HG02970 (cell line): ENCODE measurements around the gene ARID5B.

Experiments used
- ATAC-seq: cut with Tn5 transposase; IDR thresholded peaks from one replicate; pipeline ENCODE4 v1.9.1; 2021; ENCODE audit warnings: mild to moderate bottlenecking, moderate library complexity, moderate number of reproducible peaks; ENCODE audit not compliant: unreplicated experiment, low FRiP score

ARID5B gene

GRCh38 chr10:62082729-62083411 lies 181.4 kb downstream of the ARID5B start:
- ATAC-seq: no peak

DNA sequence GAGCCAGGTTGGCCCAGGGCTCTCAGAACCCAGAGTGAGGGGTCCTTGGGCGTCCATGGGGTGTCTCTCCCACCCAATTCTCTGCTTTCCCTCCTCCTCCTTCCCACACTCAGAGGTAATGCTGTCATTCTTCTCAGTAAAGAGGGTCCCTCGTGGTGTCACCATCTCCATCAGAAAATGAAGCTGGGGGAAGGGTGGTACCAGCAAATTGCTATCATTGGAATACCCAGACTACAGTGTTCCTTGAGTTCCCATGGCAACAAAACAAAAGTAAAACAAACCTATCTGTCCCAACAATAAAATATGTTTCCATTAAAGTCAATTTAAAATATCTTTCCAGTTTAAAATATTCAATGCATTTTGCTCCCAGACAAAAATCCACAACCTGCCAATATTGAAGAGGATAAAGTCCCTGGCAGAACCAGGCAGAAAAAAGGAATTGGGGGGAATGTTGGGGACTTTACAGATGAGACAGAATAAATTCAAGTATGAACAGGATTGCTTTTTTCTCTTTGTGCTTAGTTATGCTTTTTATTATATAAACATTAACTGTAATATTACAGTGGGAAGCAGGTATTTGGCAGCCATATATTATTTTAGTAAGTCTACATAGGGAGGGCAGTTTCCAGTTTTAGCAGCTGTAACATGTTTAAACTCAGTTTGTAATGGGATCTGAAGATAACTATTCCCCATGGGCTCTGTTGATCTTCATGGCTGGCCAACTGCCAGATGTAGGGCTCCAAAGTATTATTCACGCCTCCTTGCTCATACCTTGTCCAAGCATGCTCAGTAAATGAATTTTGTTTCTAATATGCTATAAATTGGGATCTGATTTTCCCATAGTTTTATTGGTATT lies 182.1 kb downstream of the ARID5B start:
- no peak for ATAC-seq

DNA sequence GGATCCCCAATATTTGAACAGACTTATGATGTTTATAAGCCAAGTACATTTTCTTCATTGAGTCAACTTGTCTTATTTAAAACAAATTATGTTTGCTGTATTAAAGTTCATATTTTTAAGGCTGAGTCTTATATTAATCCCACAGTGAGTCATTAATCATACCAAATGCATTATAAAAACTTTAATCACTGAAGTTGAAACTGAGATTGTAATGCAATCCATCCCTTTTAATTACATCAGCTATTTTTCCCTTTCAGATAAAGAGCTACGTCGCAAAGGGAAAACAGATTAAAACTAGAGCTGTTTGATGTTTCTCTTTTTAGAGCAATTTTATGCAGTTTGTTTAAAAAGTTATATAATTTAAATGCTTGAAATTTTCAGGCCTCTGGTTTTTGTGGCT lies 183.0 kb downstream of the ARID5B start:
- no peak for ATAC-seq

GRCh38 chr10:62085404-62085803 lies 183.9 kb downstream of the ARID5B start:
- ATAC-seq: no peak

- no peak for ATAC-seq
Measured at GRCh38 chr10:62085821-62086220, 184.3 kb downstream of the ARID5B start.

GRCh38 chr10:62087329-62087728 lies 185.8 kb downstream of the ARID5B start:
- ATAC-seq: no peak

- no peak for ATAC-seq
Measured at GRCh38 chr10:62088786-62089185, 187.3 kb downstream of the ARID5B start.

DNA sequence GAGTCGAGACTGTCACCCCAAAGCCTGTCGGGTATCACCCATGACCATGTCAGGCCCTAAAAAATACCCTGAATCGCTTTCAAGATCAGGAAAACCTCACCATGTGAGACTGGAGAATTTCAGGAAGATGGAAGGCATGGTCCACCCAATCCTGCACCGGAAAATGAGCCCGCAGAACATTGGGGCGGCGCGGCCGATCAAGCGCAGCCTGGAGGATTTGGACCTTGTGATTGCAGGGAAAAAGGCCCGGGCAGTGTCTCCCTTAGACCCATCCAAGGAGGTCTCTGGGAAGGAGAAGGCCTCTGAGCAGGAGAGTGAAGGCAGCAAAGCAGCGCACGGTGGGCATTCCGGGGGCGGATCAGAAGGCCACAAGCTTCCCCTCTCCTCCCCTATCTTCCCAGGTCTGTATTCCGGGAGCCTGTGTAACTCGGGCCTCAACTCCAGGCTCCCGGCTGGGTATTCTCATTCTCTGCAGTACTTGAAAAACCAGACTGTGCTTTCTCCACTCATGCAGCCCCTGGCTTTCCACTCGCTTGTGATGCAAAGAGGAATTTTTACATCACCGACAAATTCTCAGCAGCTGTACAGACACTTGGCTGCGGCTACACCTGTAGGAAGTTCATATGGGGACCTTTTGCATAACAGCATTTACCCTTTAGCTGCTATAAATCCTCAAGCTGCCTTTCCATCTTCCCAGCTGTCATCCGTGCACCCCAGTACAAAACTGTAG lies 191.0 kb downstream of the ARID5B start:
- no peak for ATAC-seq

- no peak for ATAC-seq
Measured at GRCh38 chr10:62093863-62094291, 192.4 kb downstream of the ARID5B start.

- no peak for ATAC-seq
Measured at GRCh38 chr10:62095181-62096122, 194.0 kb downstream of the ARID5B start.

- no peak for ATAC-seq
Measured at GRCh38 chr10:62096256-62096933, 194.9 kb downstream of the ARID5B start.

GRCh38 chr10:62098278-62099121 lies 197.0 kb downstream of the ARID5B start:
- ATAC-seq: no peak

DNA sequence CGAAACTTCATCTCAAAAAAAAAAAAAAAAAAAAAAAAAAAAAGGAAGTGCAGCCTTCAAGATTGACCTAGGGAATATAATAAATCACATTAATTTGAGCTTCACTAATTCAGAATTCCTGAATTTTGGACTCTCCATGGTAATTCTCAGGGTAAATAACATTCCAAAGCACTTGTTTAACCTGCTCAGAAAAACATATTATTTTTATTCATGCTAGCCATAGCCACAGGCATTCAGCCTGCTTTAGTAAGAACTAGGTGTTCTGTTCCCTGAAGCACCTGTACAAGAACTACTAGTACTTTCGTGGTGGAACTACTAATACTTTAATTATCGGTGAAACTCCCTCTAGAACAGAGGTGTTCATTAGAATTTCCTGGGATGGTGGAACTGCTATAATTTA lies 197.8 kb downstream of the ARID5B start:
- no peak for ATAC-seq

DNA sequence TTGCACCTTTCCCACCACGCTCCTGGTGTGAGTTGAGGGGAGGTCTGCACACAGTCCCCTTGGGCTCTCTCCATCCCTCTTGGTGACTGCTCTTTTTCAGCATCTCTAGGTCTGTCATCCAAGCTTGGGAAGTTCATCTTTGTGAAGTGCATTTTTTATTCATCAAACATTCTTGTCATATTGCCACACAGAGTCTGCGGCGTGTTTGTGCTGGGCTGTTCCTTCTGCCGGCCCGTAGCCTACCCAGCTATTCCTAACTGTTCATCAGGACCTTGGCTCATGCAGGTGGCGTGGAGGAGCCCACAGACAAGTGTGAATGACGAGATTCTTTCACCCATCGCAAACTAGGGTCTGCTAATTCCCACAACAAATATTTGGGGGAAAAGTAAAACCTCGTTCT lies 202.4 kb downstream of the ARID5B start:
- no peak for ATAC-seq

- no peak for ATAC-seq
Measured at GRCh38 chr10:62106929-62107519, 205.5 kb downstream of the ARID5B start.

- ATAC-seq: no peak
Measured at GRCh38 chr10:62108759-62109586, 207.5 kb downstream of the ARID5B start.

DNA sequence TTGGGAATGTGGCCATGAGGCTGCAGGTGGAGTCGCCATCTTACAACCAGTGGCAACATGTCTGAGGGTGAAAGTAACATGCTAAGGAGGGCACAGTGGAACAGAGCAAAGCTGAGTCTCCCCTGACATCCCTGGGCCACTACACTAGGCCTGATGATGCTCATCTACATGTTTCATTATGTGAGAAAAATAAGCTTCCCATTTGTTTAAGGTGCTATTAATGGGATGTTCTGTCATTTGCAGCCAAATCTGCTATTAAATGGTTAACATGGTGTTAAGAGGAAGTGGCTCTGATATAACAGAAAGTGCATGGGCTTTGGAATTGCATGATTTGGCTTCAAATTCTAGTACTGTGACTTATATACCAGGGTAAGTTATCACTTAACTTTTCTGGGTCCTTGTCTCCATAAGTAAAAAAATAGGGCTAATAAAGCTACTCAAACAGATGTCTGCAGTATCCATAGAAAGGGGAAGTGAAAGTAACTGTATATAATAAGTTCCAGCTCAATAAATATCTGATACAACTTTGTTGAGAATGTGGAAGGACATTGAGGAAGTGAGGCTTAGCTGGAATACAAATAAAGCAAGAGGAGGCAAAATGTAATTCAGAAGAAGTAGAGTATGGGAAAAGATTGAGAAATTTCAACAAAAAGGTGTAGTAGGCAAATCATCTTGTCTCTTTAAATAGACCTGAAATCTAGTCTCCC lies 208.2 kb downstream of the ARID5B start:
- peak; percentile 54 for ATAC-seq
